ENCODE measurements around the gene CCL20.
A peak's percentile ranks its signal among the peaks of the same experiment; 100 is the strongest.
"Not testable (repeated sequence)": the region's sequence is repeated elsewhere in the genome, so short reads cannot be mapped to it uniquely, and the experiment has no call there.

CCL20 gene, protein sequence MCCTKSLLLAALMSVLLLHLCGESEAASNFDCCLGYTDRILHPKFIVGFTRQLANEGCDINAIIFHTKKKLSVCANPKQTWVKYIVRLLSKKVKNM

GRCh38 chr2:227813562-227814353, at the start of gene CCL20:
CCL20 (plus strand) TSS chr2:227813842; CDS start chr2:227813912, 70 bp downstream.
- DNase-seq = no peak

DNA sequence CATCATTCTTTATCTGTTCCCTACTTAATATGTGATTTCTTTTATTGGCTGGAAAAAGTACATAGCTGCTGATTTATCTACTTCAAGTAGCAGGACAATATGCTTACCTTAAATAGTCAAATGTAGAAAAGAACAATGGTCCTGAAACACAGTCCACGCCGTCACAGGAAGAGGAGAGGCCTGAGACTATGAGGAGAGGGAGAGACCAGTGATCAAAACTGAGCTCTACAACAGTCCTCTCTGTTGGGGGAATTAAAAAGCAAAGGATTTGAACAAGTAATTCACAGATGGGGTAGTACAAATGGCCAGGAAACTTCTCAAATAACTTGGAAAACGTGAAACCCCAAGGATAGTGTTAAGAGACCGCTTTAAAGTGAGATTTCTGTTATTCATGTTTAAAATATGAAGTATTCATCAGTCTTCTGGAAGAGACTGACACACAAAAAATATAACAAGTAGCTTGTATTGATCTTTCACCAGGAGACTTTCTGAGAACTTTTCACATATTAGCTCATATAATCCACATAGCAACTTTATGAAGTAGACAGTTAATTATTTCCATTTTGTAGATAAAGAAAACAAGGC, 47.8 kb upstream of the CCL20 start:
- no peak for DNase-seq

- DNase-seq = peak; percentile 79
These were observed 47.2 kb upstream of the CCL20 start for GRCh38 chr2:227766373-227766883.

DNA sequence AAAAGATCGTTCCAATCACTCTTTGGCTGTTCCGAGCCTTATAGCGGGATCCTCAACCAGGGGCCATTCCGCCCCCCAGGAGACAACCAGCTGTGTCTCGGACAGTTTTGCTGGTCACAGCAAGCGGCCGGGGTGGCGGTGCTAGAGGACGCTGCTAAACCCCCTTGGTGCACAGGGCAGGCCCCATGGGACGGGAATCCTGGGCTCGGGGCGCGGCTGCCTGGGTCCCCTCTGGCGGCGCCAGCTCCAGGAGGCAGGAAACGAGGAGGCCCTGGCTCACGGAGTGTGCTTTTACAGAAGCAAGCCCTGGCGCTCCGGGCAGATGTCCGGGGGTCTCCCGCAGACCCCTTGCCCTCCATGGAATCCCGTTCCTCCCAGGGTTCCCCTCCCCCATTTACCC, 45.8 kb upstream of the CCL20 start:
- DNase-seq = no peak

DNA sequence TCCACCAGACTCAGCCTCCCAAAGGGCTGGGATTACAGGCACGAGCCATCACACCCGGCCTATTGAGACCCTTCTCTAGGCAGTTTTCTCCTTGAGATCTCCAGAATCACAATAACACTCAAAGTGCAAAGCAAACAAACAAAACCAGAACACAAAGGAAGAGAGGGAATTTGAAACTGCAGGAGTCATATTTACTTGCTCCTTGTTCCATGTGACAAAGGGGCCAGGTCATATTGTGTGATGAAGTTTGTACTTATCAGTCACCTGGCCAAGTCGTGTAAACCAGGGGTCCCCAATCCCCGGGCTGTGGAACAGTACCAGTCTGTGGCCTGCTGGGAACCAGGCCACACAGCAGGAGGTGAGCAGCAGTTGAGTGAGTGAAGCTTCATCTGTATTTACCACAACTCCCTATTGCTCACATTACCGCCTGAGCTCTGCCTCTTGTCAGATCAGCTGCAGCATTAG, 41.4 kb upstream of the CCL20 start:
- DNase-seq = no peak

DNA sequence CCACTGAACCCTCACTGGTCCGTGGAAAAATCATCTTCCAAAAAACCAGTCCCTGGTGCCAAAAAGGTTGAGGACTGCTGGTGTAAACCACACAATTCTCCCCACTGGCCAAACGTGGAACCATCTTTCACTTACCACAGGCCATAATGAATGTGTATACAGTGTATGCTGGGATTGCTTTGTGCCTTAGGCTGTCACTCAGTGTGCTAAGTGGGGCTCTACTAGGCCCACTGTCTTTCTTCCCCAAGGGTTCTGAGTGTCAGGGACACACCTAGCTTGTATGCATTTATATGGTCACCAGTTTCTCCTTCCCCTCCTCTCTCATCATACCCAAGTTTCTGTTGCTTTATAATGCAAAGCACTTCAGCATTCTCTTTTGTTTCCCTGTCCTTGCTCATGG, 40.7 kb upstream of the CCL20 start:
- DNase-seq = no peak

- DNase-seq = peak; percentile 22
These were observed 39.5 kb upstream of the CCL20 start for GRCh38 chr2:227774011-227774624.

GRCh38 chr2:227774895-227775842, 38.5 kb upstream of the CCL20 start:
- no peak for DNase-seq

GRCh38 chr2:227780981-227781615, 32.5 kb upstream of the CCL20 start:
- DNase-seq = no peak

- no peak for DNase-seq
These were observed 31.8 kb upstream of the CCL20 start for GRCh38 chr2:227781841-227782240.

- DNase-seq = no peak
These were observed 30.8 kb upstream of the CCL20 start for GRCh38 chr2:227782804-227783203.

GRCh38 chr2:227783404-227784138, 30.1 kb upstream of the CCL20 start:
- DNase-seq = no peak

DNA sequence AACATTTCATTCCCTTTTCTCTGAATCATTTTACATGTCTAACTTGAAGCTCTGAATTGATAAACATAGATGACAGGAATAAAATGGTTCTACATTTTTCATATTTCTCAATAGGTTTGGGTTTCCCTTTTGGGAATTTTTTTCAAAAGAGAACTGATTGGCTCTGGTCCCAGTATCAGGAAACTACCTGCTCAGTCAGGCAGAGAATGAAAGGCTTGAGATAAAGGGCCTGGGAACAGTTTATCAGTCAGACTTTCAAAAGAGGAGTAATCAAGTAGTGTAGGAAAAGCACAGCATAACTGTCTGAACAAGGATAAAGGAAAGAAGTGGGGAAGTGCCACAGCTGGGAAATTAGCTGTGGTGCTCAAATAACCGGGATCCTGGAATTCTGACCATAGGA, 28.3 kb upstream of the CCL20 start:
- DNase-seq = no peak

- DNase-seq = no peak
These were observed 25.1 kb upstream of the CCL20 start for GRCh38 chr2:227788561-227789018.

DNA sequence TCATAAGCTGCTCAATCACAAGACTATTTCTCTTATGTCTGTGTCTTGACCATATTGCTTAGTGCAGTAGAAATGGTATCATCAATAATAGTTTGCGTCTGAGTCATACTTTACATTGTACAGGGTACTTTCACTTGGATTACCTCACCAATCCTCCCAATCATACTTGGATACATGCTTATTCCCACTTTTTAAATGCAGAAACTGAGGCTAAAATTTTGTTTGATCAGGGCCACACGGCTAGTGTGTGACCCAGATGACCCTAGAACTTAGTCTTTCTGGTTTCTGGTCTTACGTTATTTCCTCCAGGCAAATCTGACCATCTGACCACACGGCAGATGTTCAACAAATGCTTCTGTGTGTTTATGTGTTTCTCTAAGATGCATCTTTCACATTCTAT, 23.8 kb upstream of the CCL20 start:
- DNase-seq = no peak

- no peak for DNase-seq
These were observed 20.4 kb upstream of the CCL20 start for GRCh38 chr2:227793148-227793712.

GRCh38 chr2:227796045-227796711, 17.5 kb upstream of the CCL20 start:
- no peak for DNase-seq

DNA sequence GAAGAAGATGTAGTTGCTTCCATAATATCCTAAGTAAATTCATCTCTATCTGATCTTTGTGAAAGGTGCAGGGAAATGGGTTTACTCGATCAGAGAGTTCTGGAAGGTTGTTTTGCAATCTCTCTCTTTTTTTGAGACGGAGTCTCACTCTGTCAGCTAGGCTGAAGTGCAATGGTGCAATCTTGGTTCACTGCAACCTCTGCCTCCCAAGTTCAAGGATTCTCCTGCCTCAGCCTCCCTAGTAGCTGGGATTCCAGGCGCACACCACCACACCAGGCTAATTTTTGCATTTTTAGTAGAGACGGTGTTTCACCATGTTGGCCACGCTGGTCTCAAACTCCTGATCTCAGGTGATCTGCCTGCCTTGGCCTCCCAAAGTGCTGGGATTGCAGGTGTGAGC, 16.9 kb upstream of the CCL20 start:
- not testable (repeated sequence) for DNase-seq

GRCh38 chr2:227799202-227799601, 14.4 kb upstream of the CCL20 start:
- no peak for DNase-seq

GRCh38 chr2:227802882-227803281, 10.8 kb upstream of the CCL20 start:
- no peak for DNase-seq

Measured in hematopoietic multipotent progenitor cell treated with erythropoietin and hydrocortisone succinate and interleukin-3 and kit ligand, for 4 days (in vitro differentiated cells).